Loucy (cell line): ENCODE data around the gene KIF3B.

Source experiments
- H2AFZ ChIP-seq: fragments of 200-600 bp; sonication (generic); 2 replicates; pipeline ENCODE4 v1.6.0; 2016; ENCODE audit warnings: antibody characterized with exemption, mild to moderate bottlenecking, low read length, moderate library complexity
- H3F3A ChIP-seq: fragments of 200-600 bp; 2 replicates; pipeline ENCODE4 v1.6.0; 2016; ENCODE audit warnings: antibody characterized with exemption, low read depth, mild to moderate bottlenecking
- H3K27me3 ChIP-seq: fragments of 200-600 bp; sonication (generic); 2 replicates; pipeline ENCODE4 v1.6.1; 2014; ENCODE audit warnings: low read length, mild to moderate bottlenecking; ENCODE audit not compliant: insufficient read depth, poor library complexity, severe bottlenecking
- H3K36me3 ChIP-seq: fragments of 200-600 bp; sonication (generic); 2 replicates; pipeline ENCODE4 v1.6.1; 2016; ENCODE audit warnings: low read length; ENCODE audit not compliant: insufficient read depth
- H3K4me1 ChIP-seq: fragments of 200-600 bp; sonication (generic); 2 replicates; pipeline ENCODE4 v1.5.1; 2014; ENCODE audit warnings: low read length, mild to moderate bottlenecking; ENCODE audit not compliant: insufficient read depth, poor library complexity, severe bottlenecking
- H3K4me2 ChIP-seq: fragments of 200-600 bp; sonication (generic); 2 replicates; pipeline ENCODE4 v1.6.0; 2014; ENCODE audit warnings: antibody characterized with exemption, low read length, low read depth, mild to moderate bottlenecking; ENCODE audit not compliant: poor library complexity, severe bottlenecking
- H3K4me3 ChIP-seq: fragments of 200-600 bp; sonication (generic); 2 replicates; pipeline ENCODE4 v1.5.1; 2014; ENCODE audit warnings: low read length, mild to moderate bottlenecking, mixed read lengths; ENCODE audit not compliant: poor library complexity, severe bottlenecking
- H3K79me2 ChIP-seq: fragments of 200-600 bp; sonication (generic); 2 replicates; pipeline ENCODE4 v1.6.1; 2014; ENCODE audit warnings: low read length; ENCODE audit not compliant: insufficient read depth
- H3K9ac ChIP-seq: fragments of 200-600 bp; sonication (generic); 2 replicates; pipeline ENCODE4 v1.6.0; 2014; ENCODE audit warnings: mild to moderate bottlenecking, low read depth, low read length, moderate library complexity; ENCODE audit not compliant: poor library complexity, severe bottlenecking
- H3K9me2 ChIP-seq: fragments of 200-600 bp; sonication (generic); replicated peaks from 2 replicates; pipeline ENCODE4 v1.6.1; 2016; ENCODE audit warnings: low read depth, low read length, mixed read lengths
- H3K9me3 ChIP-seq: fragments of 200-600 bp; sonication (generic); 2 replicates; pipeline ENCODE4 v1.6.1; 2014; ENCODE audit warnings: mild to moderate bottlenecking, antibody characterized with exemption, low read length, low read depth; ENCODE audit not compliant: insufficient read depth
- H4K20me1 ChIP-seq: fragments of 200-600 bp; sonication (generic); 2 replicates; pipeline ENCODE4 v1.6.0; 2014; ENCODE audit warnings: antibody characterized with exemption, low read length, mild to moderate bottlenecking; ENCODE audit not compliant: insufficient read depth, poor library complexity, severe bottlenecking
- EZH2phosphoT487 ChIP-seq: fragments of 200-600 bp; IDR thresholded peaks from 2 replicates; pipeline ENCODE4 v1.6.1; 2018; ENCODE audit warnings: antibody characterized with exemption, mild to moderate bottlenecking, moderate library complexity, borderline replicate concordance
- TF ChIP-seq, protein P1 (sequence below): fragments of 200-600 bp; sonication (generic); conservative IDR thresholded peaks from 2 replicates; pipeline ENCODE4 v1.5.1; 2014; ENCODE audit warnings: mild to moderate bottlenecking, antibody characterized with exemption, low read length

KIF3B gene

GRCh38 chr20:32230707-32231106, 46.7 kb upstream of the KIF3B start:
- no peak overlapping the region for H3K9ac ChIP-seq
- H3K4me3 ChIP-seq: no peak overlapping the region
- peaks cover 59% of the 10 kb centered on the region; the same call in 1 of the 2 replicates for H3K36me3 ChIP-seq
- no peaks in the 10 kb centered on the region for H4K20me1 ChIP-seq
- no peaks in the 10 kb centered on the region for H3F3A ChIP-seq
- H3K79me2 ChIP-seq: no peaks in the 10 kb centered on the region
- peaks cover 5% of the 10 kb centered on the region for H3K4me1 ChIP-seq
- H3K9me3 ChIP-seq: no peaks in the 10 kb centered on the region
- H3K9me2 ChIP-seq: no peaks in the 10 kb centered on the region
- H3K4me2 ChIP-seq: no peak overlapping the region
- H3K27me3 ChIP-seq: no peaks in the 10 kb centered on the region
- TF ChIP-seq, protein P1, sequence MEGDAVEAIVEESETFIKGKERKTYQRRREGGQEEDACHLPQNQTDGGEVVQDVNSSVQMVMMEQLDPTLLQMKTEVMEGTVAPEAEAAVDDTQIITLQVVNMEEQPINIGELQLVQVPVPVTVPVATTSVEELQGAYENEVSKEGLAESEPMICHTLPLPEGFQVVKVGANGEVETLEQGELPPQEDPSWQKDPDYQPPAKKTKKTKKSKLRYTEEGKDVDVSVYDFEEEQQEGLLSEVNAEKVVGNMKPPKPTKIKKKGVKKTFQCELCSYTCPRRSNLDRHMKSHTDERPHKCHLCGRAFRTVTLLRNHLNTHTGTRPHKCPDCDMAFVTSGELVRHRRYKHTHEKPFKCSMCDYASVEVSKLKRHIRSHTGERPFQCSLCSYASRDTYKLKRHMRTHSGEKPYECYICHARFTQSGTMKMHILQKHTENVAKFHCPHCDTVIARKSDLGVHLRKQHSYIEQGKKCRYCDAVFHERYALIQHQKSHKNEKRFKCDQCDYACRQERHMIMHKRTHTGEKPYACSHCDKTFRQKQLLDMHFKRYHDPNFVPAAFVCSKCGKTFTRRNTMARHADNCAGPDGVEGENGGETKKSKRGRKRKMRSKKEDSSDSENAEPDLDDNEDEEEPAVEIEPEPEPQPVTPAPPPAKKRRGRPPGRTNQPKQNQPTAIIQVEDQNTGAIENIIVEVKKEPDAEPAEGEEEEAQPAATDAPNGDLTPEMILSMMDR: no peak
- no peak for TF ChIP-seq EZH2phosphoT487
- no peak overlapping the region for H2AFZ ChIP-seq

GRCh38 chr20:32231245-32231644, 46.2 kb upstream of the KIF3B start:
- TF ChIP-seq, protein P1: no peak
- TF ChIP-seq EZH2phosphoT487: no peak
- peaks cover 60% of the 10 kb centered on the region; the same call in 1 of the 2 replicates for H3K36me3 ChIP-seq
- H3K79me2 ChIP-seq: no peaks in the 10 kb centered on the region
- no peaks in the 10 kb centered on the region for H3F3A ChIP-seq
- H3K9me3 ChIP-seq: no peaks in the 10 kb centered on the region
- no peaks in the 10 kb centered on the region for H3K27me3 ChIP-seq
- H3K4me2 ChIP-seq: no peak overlapping the region
- H3K4me1 ChIP-seq: peaks cover 5% of the 10 kb centered on the region
- no peaks in the 10 kb centered on the region for H3K9me2 ChIP-seq
- no peak overlapping the region for H3K9ac ChIP-seq
- H4K20me1 ChIP-seq: no peaks in the 10 kb centered on the region
- H2AFZ ChIP-seq: no peak overlapping the region
- no peak overlapping the region for H3K4me3 ChIP-seq

GRCh38 chr20:32231847-32232246, 45.6 kb upstream of the KIF3B start:
- Histone ChIP-seq H2AFZ (no peak overlapping the region), H3K79me2 (no peaks in the 10 kb centered on the region), H3K27me3 (no peaks in the 10 kb centered on the region), H3K36me3 (peaks cover 60% of the 10 kb centered on the region; the same call in 1 of the 2 replicates), H3K4me2 (peak overlapping the region; percentile 36), H3K4me3 (no peak overlapping the region), H3K9ac (no peak overlapping the region), H3K4me1 (peaks cover 5% of the 10 kb centered on the region), H3F3A (no peaks in the 10 kb centered on the region), H3K9me3 (no peaks in the 10 kb centered on the region), H4K20me1 (no peaks in the 10 kb centered on the region), H3K9me2 (no peaks in the 10 kb centered on the region)
- TF ChIP-seq EZH2phosphoT487: no peak
- TF ChIP-seq, protein P1: no peak
